Stromal cell of bone marrow (primary cell): ENCODE results near the gene PHF1.
"Not testable (repeated sequence)": the region's sequence is repeated elsewhere in the genome, so short reads cannot be mapped to it uniquely, and the experiment has no call there.

Source experiments
- DNase-seq: peaks from one replicate; pipeline ENCODE4 v3.0.0-alpha.2; 2012; ENCODE audit warnings: low read depth

Gene PHF1

DNA sequence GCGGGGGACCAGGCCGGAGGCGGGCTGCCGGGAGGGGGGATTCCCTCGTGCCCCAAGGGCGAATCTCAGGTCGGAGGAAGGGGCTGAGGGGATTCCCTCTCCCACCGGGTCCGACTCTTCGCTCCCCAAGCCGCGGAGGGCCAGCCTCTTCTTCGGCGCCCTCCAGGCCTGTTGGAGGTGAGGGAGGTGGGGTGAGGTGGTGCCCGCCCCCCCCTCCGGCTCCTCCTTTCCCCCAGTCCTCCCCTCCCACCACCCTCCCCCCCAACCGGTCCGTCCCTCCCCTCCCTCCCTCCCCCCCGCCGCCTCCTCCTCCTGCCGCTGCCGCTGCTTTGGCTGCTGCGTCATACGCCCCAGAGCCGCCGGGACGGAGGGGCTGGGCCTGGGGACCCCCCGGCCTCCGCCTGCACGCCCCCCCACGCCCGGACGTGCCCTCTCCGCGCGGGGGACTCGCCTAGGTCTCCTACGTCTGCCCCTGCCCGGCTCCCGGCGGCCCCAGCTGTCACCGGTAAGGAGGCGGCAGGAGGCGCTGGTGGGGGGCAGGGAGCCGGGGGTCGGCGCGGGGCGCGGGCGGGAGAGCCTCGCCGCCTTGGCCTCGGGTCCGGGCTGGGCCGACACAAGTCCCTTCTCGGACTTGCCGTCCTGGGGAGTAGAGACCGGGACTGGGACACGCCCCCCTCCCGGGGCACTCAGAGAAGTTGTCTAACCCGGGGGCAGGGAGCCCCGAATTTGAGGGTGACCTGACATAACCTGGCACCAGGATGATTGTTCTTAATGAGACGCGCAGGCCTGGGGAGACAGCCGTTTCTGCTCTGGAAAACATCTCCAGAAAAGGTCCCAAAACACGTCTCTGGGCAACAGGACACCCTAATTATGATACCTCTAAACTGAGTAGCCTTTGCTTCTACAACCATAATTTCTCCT, at the start of gene PHF1:
PHF1 (plus strand) TSS at position 304 of the 921 bp plus-strand sequence. CDS start 1,250 bp downstream, outside the sequence.
- peak; percentile 59 for DNase-seq

DNA sequence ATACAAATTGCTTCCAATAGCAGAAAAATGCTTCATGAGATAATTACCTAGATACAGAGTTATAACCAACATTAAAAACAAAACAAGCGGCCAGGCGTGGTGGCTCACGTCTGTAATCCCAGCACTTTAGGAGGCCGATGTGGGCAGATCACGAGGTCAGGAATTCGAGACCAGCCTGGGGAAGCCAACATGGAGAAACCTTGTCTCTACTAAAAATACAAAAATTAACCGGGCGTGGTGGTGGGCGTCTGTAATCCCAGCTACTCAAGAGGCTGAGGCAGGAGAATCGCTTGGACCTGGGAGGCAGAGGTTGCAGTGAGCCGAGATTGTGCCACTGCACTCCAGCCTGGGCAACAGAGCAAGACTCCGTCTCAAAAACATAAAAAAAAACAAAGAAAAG, 47.3 kb upstream of the PHF1 start:
- not testable (repeated sequence) for DNase-seq

DNA sequence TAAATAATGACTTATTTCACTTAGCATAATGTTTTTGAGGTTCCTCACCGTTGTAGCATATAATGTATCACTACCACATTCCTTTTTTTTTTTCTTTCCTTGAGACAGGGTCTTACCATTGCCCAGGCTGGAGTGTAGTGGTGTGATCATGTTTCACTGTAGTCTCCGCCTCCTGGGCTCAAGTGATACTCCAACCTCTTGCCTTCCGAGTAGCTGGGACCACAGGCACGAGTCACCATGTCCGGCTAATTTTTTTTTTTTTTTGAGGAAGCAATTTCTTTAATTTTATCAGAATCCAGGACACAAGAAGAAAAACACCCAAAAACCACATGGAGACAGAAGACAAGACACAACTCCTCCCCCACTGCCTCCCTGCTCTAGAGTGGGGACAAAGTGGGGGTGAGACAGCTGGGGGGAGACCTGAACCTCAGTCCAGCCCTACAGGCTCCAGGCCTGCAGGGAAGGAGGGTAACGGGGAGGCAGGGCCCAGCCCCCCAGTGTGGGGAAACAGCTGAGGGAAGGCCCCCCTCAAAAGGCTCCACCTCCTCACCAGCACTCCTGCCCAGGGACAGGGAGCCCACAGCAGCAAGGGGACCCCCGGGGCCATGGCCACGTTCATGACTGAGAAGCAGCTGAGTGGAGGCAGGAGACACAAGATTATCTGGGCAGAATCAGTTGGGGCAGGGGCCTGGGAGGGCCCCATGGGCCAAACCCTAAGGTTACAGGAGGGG, 46.2 kb upstream of the PHF1 start:
- DNase-seq = peak; percentile 25

DNA sequence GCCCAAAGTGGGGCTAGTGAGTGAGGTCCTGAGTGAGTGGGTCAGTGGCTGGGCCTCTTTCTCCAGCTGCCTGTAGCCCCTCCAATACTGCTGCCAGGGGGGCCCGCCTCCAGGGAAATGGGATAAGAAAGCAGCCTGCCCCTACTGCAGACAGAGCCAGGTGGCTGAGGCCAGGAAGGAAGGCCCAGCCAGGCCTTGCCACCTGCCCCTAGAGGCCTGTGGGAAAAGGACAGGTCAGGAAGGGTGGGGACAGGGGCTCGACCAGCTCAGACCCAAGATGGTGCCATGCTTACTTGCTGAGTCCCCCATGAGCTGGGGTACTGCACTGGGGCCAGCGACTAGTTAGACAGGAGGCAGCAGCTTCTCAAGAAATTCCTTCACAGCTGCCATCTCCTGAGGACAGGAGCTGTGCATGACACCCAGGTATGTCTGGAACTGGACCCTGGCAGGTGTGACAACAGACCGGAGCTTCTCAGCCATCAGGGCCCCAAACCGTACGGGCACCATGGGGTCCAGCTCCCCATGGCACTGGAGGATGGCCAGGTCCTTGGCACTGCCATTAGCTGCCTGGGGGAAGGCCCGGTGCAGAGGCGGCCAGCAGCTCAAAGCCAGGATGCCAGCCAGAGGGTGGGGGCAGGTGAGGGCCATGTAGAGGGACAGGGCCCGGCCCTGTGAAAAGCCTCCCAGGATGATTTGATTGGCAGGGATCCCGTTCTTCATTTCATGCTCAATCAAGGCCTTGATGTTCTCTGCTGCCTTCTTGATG, 45.4 kb upstream of the PHF1 start:
- not testable (repeated sequence) for DNase-seq

DNA sequence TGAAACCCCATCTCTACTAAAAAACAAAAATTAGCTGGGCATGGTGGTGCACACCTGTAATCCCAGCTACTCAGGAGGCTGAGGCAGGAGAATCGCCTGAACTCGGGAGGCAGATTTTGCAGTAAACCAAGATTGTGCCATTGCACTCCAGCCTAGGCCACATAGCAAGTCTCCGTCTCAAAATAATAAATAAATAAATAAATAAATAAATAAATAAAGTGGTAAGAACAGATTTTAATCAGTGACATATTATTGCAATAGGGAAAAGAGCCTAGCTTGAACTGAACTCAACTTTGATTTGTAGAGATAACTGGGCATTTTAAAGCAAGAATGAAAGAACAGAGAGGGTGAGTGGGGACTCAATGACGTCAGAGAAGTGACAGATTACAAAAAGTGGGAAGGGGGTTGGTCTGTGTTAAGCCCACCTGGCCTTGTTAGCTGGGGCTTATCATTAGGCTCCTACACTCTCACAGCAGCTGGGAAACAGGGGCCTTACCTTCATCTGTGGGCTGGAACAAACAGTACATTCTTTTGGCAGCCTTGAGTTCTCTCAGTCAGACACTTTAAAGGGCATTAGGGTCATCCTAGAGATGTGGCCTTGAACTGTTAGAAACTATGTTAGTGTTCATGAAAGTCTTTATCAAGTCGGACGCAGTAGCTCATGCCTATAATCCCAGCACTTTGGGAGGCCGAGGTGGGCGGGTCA, 43.7 kb upstream of the PHF1 start:
- no peak for DNase-seq

DNA sequence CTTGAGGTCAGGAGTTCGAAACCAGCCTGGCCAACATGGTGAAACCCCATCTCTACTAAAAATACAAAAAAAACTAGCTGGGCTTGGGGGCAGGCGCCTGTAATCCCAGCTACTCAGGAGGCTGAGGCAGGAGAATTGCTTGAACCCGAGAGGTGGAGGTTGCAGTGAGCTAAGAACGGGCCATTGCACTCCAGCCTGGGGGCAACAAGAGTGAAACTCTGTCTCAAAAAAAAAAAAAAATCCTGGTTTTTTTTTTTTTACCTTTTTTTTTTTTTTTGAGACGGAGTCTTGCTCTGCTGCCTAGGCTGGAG, 43.1 kb upstream of the PHF1 start:
- DNase-seq = not testable (repeated sequence)

DNA sequence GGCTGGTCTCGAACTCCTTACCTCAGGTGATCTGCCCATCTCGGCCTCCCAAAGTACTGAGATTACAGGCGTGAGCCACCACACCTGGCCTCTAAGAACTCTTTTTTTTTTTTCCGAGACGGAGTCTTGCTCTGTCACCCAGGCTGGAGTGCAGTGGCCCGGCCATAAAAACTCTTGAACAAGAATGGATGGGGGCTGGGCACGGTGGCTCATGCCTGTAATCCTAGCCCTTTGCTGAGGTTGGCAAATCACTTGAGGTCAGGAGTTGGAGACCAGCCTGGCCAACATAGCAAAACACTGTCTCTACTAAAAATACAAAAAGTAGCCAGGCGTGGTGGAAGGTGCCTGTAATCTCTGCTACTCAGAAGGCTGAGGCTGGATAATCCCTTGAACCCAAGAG, 38.9 kb upstream of the PHF1 start:
- not testable (repeated sequence) for DNase-seq

DNA sequence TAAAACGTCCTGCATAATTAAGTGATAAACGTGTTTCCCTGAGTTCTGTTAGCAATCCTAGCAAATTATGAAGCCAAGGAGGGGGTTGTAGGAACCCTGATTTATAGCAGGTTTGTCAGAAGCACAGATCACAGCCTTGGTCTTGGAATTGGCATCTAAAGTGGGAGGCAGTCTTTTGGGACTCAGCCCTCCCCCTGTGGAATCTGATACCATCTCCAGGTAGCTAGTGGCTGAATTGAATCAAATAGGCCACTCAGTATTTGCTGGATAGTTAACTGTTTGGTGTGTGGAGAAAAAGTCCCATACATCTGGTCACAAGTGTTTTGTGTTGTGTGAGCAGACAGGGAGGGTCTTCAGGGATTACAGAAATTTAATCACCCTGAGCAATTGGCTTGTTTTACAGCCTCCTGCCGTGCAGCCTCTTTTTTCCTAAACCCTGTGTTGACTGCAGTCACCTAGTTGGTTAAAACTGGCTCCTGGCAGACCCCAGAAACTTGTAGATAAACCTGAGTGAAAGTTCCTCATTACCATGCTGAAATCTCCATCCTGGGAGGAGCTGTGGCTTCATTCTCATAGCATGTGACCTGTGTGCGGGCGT, 38.2 kb upstream of the PHF1 start:
- no peak for DNase-seq

DNA sequence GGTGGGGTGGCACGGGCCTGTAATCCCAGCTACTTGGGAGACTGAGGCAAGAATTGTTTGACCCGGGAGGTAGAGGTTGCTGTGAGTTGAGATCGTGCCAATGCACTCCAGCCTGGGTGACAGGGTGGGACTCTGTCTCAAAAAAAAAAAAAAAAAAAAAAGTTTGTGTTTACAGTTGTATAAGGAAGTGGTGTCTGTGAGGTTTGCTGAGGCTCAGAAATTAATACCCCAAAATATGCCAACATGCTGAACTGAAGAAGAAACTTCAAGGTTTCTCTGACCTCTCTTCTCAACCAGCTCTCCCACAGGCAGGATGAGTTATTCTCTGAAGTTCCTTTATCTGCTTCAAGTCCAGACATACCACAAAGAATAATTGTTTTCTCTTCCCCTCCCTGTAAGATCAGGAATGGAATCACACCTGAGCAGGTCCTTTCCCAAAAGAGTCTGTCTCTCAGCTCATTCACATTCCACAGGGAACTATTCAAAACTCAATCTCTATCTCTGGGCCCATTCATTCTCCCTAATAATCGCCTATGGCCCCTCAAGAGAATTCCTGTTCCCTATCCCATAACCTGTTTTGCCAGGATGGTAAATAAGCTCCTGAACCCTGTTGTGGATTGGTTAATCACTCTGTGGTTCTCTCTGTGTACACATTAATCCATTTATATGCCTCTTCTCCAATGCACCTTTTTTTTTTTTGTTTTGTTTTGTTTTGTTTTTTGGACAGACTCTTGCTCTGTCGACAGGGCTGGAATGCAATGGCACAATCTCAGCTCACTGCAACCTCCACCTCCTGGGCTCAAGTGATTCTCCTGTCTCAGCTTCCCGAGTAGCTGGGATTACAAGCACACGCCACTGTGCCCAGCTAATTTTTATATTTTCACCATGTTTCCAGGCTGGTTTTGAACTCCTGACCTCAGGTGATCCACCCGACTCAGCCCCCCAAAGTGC, 36.6 kb upstream of the PHF1 start:
- no peak for DNase-seq

DNA sequence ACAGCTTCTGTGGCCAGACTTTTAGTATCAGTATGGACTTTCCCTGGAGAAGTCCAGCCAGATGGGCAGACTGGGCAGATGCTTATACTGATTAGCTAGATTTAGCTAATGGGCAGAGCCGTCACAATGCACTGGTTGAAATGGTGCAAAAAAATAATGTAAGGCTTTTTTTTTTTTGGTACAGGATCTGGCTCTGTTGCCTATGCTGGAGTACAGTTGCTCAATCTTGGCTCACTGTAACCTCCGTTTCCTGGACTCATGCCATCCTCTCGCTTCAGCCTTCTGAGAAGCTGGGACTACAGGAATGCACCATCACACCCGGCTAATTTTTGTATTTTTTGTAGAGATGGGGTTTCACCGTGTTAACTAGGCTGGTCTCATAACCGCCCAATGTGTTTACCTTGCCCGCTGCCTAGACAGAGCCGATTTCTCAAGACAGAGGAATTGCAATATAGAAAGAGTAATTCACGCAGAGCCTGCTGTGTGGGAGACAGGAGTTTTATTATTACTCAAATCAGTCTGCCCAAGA, 35.6 kb upstream of the PHF1 start:
- DNase-seq = peak; percentile 91

DNA sequence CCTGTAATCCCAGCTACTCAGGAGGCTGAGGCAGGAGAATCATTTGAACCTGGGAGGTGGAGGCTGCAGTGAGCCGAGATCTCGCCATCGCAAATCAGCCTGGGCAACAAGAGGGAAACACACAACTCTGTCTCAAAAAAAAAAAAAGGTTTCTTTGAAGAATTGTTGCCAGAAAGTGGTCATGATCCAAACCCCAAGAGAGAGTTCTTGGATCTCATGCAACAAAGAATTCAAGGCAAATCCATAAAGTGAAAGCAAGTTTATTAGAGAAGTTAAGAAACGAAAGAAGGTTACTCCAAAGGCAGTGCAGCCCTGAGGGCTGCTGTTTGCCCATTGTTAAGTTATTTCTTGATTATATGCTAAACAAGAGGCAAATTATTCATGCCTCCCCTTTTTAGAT, 33.6 kb upstream of the PHF1 start:
- peak; percentile 79 for DNase-seq

DNA sequence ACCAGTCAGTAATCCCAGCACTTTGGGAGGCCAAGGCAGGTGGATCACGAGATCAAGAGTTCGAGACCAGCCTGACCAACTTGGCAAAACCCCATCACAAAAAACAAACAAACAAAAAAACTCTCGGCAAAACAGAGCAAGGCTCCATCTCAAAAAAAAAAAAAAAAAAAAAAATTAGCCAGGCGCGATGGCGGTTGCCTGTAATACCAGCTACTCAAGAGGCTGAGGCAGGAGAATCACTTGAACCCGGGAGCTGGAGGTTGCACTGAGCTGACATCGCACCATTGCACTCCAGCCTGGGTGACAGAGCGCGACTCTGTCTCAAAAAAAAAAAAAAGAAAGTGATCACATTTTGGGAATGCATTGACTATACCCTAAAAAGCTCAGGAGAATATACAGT, 31.6 kb upstream of the PHF1 start:
- not testable (repeated sequence) for DNase-seq

DNA sequence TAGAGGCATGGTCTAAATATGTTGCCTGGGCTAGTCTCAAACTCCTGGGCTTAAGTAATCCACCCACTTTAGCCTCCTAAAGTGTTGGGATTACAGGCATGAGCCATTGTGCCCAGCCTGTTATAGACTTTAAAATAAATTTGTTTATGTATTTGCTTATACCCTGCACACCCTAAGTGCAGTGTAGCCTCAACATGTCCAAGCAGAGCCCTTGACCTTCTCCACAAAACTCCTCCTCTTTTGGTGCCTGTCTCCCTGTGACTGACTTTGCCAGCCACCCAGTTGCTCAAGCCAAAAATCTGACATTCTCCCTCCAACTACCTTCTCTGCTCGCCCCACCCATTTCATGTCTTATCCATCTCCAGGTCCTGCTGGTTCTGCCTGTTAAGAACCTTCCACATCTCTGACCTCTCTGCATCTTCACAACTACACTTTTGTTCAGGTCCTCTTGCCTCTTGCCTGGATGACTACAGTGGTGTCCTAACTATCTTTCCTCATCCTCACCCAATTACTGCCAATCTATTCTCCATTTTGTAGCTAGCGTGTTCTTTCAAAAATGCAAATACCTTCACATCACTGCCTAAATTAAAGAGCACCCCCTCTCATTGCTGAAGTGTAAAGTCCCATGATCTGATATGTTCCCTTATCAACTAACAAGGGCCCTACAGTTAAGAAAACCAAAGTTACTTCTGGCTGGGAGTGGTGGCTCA, 30.4 kb upstream of the PHF1 start:
- no peak for DNase-seq

DNA sequence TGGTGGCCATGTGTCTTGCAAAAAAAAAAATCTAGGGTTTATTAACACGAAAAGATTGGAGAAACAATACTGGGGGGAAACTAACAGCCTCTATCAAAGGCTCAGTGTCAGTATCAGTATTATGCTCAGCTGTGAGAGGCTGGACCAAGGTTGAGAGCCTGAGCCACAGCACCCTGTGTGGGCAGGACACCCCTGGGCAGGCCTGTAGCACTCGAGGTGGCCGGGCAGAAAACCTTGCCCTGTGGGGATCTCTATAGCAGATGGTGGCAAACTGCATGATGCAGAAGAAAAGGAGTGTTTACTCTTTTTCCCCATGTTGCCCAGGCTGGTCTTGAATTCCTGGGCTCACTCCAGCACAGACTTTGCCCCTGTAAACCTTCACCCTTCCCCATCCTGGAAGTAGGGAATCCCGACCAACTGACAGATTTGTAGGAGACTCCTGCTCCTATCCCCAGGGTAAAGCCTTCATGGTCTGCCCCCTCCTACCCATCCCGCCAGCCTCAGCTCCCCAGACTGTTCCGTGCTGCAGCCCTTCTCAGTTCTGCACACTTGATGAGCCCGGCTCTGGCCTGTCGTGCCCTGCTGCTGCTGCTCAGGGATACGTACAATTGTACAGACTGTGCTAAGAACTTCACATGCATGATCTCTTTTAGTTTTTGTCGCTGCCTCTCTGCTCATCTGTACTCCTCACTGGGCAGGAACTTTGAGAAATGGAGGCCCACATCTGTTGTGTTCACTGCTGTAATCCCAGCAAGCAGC, 27.2 kb upstream of the PHF1 start:
- no peak for DNase-seq

DNA sequence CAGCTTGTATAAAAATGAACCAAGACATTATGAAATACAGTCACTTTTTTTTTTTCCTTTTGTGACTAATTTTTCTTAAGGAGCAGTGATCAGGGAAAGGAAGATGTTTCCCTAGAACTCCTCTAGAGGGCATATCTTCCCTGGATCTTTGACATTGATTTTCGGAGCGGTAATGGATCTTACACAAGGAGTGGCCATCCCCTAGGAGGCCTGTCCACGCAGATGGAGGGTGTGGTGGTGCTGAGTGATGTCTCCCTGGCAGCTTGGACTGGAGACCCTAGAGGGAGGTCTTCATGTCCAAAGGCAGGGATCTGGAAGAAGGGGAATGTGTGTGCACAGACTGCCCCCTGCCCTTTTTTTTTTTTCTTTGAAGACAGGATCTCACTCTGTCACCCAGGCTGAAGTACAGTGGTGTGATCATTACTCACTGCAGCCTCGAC, 26.2 kb upstream of the PHF1 start:
- DNase-seq = peak; percentile 82

DNA sequence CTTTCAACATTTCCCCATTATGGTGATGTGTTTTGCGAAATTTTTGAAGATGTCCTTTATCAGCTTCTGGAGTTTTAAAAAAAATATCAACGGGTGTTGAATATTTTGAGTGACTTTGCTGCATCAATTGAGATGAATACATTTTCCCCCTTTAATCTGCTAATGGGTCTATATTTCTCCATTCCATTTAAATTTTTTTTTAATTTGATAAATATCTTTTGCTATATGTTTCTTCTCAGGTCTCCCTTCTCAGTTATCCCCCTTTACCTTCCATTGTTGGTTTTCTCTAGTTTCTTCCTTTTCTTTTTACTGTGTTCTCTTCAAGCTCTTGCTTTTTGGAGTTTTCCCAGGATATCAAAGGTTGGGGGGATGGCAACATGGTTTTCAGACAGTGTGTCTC, 20.6 kb upstream of the PHF1 start:
- DNase-seq = no peak

DNA sequence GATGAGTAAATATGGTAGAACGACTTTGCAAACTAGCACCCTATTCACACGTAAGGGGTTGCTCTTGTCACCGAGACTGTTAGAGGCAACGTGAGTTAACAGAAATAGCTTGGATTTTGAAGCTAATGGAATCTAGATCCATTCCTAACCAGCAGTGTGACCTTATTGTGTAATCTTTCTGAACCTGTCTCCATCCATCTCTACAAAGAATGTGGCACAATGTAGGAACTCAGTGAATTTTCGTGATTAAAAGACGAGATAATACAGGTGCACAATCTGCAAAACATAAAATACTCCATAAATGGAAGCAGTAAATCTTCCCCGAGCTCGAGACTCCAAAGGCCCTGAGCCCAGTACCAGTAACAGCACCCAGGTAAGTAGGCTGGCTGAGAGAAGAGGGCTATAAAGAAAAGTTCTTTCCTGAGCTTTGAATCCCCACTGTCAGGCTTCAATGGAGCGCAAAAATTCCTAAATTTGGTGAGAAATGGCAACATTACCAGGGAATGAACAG, 20.0 kb upstream of the PHF1 start:
- DNase-seq = no peak

DNA sequence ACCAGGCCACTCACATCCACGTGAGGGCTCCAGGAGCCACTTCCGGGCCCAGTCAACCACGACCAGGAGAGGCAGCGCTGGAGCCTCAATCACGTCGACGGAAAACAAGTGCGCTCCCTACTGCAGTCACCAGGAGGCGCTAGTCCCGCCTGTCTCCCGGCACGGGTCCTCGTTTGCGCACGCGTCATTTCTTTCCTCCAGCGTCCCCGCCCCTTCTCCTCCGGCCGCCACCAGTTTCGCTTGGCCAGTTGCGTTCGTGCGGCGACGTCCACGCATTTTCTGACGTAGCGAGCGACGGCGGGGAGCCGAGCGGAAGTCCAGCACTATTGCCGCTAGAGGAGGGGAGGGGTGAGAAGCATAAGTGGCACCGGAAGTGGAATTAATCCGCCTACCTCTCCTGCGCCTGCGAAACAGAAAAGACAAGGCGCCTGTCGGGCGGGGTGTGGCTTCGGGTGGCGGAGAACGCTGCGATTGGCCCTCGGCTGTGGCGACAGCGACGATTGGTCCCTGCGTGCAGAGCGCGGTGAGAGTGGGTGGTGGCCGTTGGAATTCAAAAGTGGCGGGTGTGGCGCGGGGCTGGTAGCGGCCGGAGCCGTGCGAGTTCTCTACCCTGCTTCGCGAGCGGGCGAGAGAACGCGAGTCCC, 19.4 kb upstream of the PHF1 start, which contains the start of gene KIFC1:
KIFC1 (plus strand) TSS at position 546 of the 644 bp plus-strand sequence. CDS start 163 bp downstream, outside the sequence.
- DNase-seq = peak; percentile 99
